ENCODE measurements around the gene CPSF7. TPM values are rescaled to one million over a fixed set of nuclear protein-coding genes. Genes with fewer than 3 reads are reported as not detected.

The CPSF7 gene
- total RNA-seq, 1 donor from 2014 or later: 75.8 TPM

GRCh38 chr11:61460986-61461385 lies 31.2 kb upstream of the CPSF7 start:
- Histone ChIP-seq H3K4me3 (no peak overlapping the region), H3K36me3 (peaks cover 6% of the 10 kb centered on the region), H3K4me1 (no peaks in the 10 kb centered on the region), H3K9me3 (no peaks in the 10 kb centered on the region), H3K27me3 (no peaks in the 10 kb centered on the region), H3K27ac (no peak overlapping the region)
- TF ChIP-seq CTCF (IDR thresholded peaks at IDR 0.05): no peak
- intact Hi-C loops (cut with DNase I): no loop called here
- DNase-seq: no peak
- ATAC-seq: no peak

GRCh38 chr11:61460474-61460881 lies 30.7 kb upstream of the CPSF7 start:
- no peaks in the 10 kb centered on the region for H3K27me3 ChIP-seq
- no peak for ATAC-seq
- TF ChIP-seq CTCF (IDR thresholded peaks at IDR 0.05): no peak
- H3K4me1 ChIP-seq: no peaks in the 10 kb centered on the region
- H3K9me3 ChIP-seq: no peaks in the 10 kb centered on the region
- peaks cover 6% of the 10 kb centered on the region for H3K36me3 ChIP-seq
- intact Hi-C loops (cut with DNase I): no loop called here
- no peak overlapping the region for H3K4me3 ChIP-seq
- H3K27ac ChIP-seq: no peak overlapping the region
- DNase-seq: no peak

- Histone ChIP-seq H3K4me1 (no peaks in the 10 kb centered on the region), H3K9me3 (no peaks in the 10 kb centered on the region), H3K27ac (no peak overlapping the region), H3K4me3 (no peak overlapping the region), H3K27me3 (no peaks in the 10 kb centered on the region), H3K36me3 (peaks cover 10% of the 10 kb centered on the region)
- intact Hi-C loops (cut with DNase I): no loop called here
- TF ChIP-seq CTCF (IDR thresholded peaks at IDR 0.05): no peak
- DNase-seq: no peak
- ATAC-seq: no peak
These were observed 24.7 kb upstream of the CPSF7 start for GRCh38 chr11:61454520-61454919.

- Histone ChIP-seq H3K4me3 (no peak overlapping the region), H3K9me3 (no peaks in the 10 kb centered on the region), H3K27me3 (no peaks in the 10 kb centered on the region), H3K27ac (no peak overlapping the region), H3K36me3 (peaks cover 16% of the 10 kb centered on the region), H3K4me1 (no peaks in the 10 kb centered on the region)
- ATAC-seq: no peak
- TF ChIP-seq CTCF (IDR thresholded peaks at IDR 0.05): no peak
- DNase-seq: no peak
- intact Hi-C loops (cut with DNase I): no loop called here
These were observed 23.9 kb upstream of the CPSF7 start for GRCh38 chr11:61453695-61454094.

GRCh38 chr11:61452825-61453224 lies 23.1 kb upstream of the CPSF7 start:
- Histone ChIP-seq H3K4me1 (no peaks in the 10 kb centered on the region), H3K27ac (no peak overlapping the region), H3K36me3 (peaks cover 24% of the 10 kb centered on the region), H3K9me3 (no peaks in the 10 kb centered on the region), H3K4me3 (no peak overlapping the region), H3K27me3 (no peaks in the 10 kb centered on the region)
- DNase-seq (no peak), ATAC-seq (no peak)
- TF ChIP-seq CTCF (IDR thresholded peaks at IDR 0.05): no peak
- intact Hi-C loops (cut with DNase I): no loop called here

- no peaks in the 10 kb centered on the region for H3K9me3 ChIP-seq
- no peak overlapping the region for H3K27ac ChIP-seq
- H3K4me3 ChIP-seq: no peak overlapping the region
- no peaks in the 10 kb centered on the region for H3K4me1 ChIP-seq
- H3K27me3 ChIP-seq: no peaks in the 10 kb centered on the region
- ATAC-seq (no peak), DNase-seq (no peak)
- H3K36me3 ChIP-seq: peaks cover 61% of the 10 kb centered on the region
- intact Hi-C loops (cut with DNase I): no loop called here
- no peak for TF ChIP-seq CTCF (IDR thresholded peaks at IDR 0.05)
These were observed 18.8 kb upstream of the CPSF7 start for GRCh38 chr11:61448552-61448927.

Measured in upper lobe of right lung (tissue), 1 donor.